SK-N-SH (cell line): ENCODE results near the gene ARHGAP23. TPM values are rescaled to one million over a fixed set of nuclear protein-coding genes. Genes with fewer than 3 reads are reported as not detected.

Experiments used
- CTCF ChIA-PET: fragments of 300-600, 350-600 bp; formaldehyde crosslinking; extraction: SDS; loops from one replicate; lab custom pipeline; 2021; lab: Yijun Ruan, JAX
- POLR2A ChIA-PET: fragments of 350-600 bp; sonication (Branson Sonifier 250); formaldehyde crosslinking; extraction: SDS; loops from one replicate; lab custom pipeline; 2020; ENCODE audit warnings: antibody characterized with exemption, inconsistent platforms; lab: Yijun Ruan, JAX
- DNase-seq: peaks from one replicate; pipeline ENCODE4 v3.0.0; 2012
- H2AFZ ChIP-seq: fragments of 200-600 bp; sonication (generic); 2 replicates; pipeline ENCODE4 v1.8.1; 2016; ENCODE audit warnings: antibody characterized with exemption, mild to moderate bottlenecking, low read depth
- H3F3A ChIP-seq: fragments of 200-600 bp; sonication (generic); replicated peaks from 2 replicates; pipeline ENCODE3; 2016; ENCODE audit warnings: antibody characterized with exemption, mild to moderate bottlenecking; ENCODE audit not compliant: insufficient read depth
- H3K27ac ChIP-seq, 2 experiments: fragments of 200-500 bp in 1 of 2; fragments of 200-600 bp in 1 of 2; sonication (Bioruptor generic) in 1 of 2; sonication (generic), shearing (Covaris generic) in 1 of 2; 2 replicates each; pipeline versions ENCODE4 v1.5.1 to v1.6.1; 2014 to 2016; ENCODE audit warnings: low read depth in 2 of 2, inconsistent platforms in 1 of 2, low read length in 1 of 2, mild to moderate bottlenecking in 1 of 2, mixed read lengths in 1 of 2
- H3K27me3 ChIP-seq: fragments of 200-600 bp; sonication (generic), shearing (Covaris generic); 2 replicates; pipeline ENCODE4 v1.6.1; 2016; ENCODE audit warnings: mixed run types; ENCODE audit not compliant: insufficient read depth
- H3K36me3 ChIP-seq, 2 experiments: fragments of 200-500 bp in 1 of 2; fragments of 200-600 bp in 1 of 2; sonication (Bioruptor generic) in 1 of 2; sonication (generic) in 1 of 2; replicated peaks in 1 of 2; 2 replicates each; pipeline versions ENCODE3 to v1.5.1; 2014 to 2016; ENCODE audit warnings: low read length in 1 of 2, mild to moderate bottlenecking in 1 of 2; ENCODE audit not compliant: insufficient read depth in 2 of 2, control insufficient read depth in 1 of 2
- H3K4me1 ChIP-seq, 2 experiments: fragments of 200-500 bp in 1 of 2; fragments of 200-600 bp in 1 of 2; sonication (Bioruptor generic) in 1 of 2; sonication (generic), shearing (Covaris generic) in 1 of 2; 2 replicates each; pipeline versions ENCODE4 v1.5.1 to v1.6.1; 2014 to 2016; ENCODE audit warnings: low read depth in 1 of 2, low read length in 1 of 2, mixed run types in 1 of 2; ENCODE audit not compliant: insufficient read depth in 2 of 2, control insufficient read depth in 1 of 2
- H3K4me2 ChIP-seq: fragments of 200-600 bp; sonication (generic), shearing (Covaris generic); 2 replicates; pipeline ENCODE4 v1.6.1; 2017; ENCODE audit warnings: mixed run types
- H3K4me3 ChIP-seq, 2 experiments: fragments of 200-500 bp in 1 of 2; fragments of 200-600 bp in 1 of 2; sonication (Bioruptor generic) in 1 of 2; sonication (generic), shearing (Covaris generic) in 1 of 2; 2 replicates each; pipeline versions ENCODE4 v1.5.1 to v1.8.1; 2014 to 2016; ENCODE audit warnings: low read depth in 2 of 2, inconsistent platforms in 1 of 2, low read length in 1 of 2, mild to moderate bottlenecking in 1 of 2, mixed read lengths in 1 of 2, moderate library complexity in 1 of 2
- H3K79me2 ChIP-seq: fragments of 200-600 bp; sonication (generic); 2 replicates; pipeline ENCODE4 v1.8.1; 2017; ENCODE audit warnings: mild to moderate bottlenecking; ENCODE audit not compliant: insufficient read depth
- H3K9ac ChIP-seq: fragments of 200-600 bp; sonication (generic); 2 replicates; pipeline ENCODE4 v1.6.1; 2017; ENCODE audit warnings: mixed run types
- H3K9me2 ChIP-seq: fragments of 200-600 bp; sonication (generic); 2 replicates; pipeline ENCODE4 v1.6.1; 2017; ENCODE audit warnings: mixed run types
- H3K9me3 ChIP-seq: fragments of 200-600 bp; sonication (generic); 2 replicates; pipeline ENCODE4 v1.6.1; 2017; ENCODE audit warnings: mixed run types, mild to moderate bottlenecking, moderate library complexity
- H4K20me1 ChIP-seq: fragments of 200-600 bp; sonication (generic); 2 replicates; pipeline ENCODE4 v1.6.1; 2017; ENCODE audit warnings: mild to moderate bottlenecking, mixed run types; ENCODE audit not compliant: insufficient read depth
- FOXM1 ChIP-seq: IDR thresholded peaks from 2 replicates; pipeline ENCODE4 v1.4.0; 2012; ENCODE audit warnings: low read depth, mild to moderate bottlenecking
- RAD21 ChIP-seq: IDR thresholded peaks from 2 replicates; pipeline ENCODE4 v1.6.1; 2012; ENCODE audit warnings: mild to moderate bottlenecking, low read length
- RCOR1 ChIP-seq: fragments of 150-350 bp; IDR thresholded peaks from 2 replicates; pipeline ENCODE4 v1.6.1; 2017; ENCODE audit warnings: antibody characterized with exemption, low read length
- TAF1 ChIP-seq: IDR thresholded peaks from 2 replicates; pipeline ENCODE4 v1.6.1; 2012; ENCODE audit warnings: low read depth, mild to moderate bottlenecking, low read length, moderate library complexity, borderline replicate concordance
- YY1 ChIP-seq: IDR thresholded peaks from 2 replicates; pipeline ENCODE4 v1.4.0; 2012; ENCODE audit warnings: low read depth, mild to moderate bottlenecking
- ZBTB33 ChIP-seq: IDR thresholded peaks from 2 replicates; pipeline ENCODE4 v1.4.0; 2012; ENCODE audit warnings: low read depth, borderline replicate concordance
- WGBS: methylation state at CpG from one replicate; pipeline ENCODE4 v1.1.6; 2017; ENCODE audit warnings: low lambda C conversion rate; 5-methylcytosine and 5-hydroxymethylcytosine counted together
- polyA plus RNA-seq, 3 experiments: library from polyadenylated mRNA; depleted of rRNA; stranded (reverse); fragments of >200 nt; gene quantifications; 2 replicates each; pipeline ENCODE4 v1.2.3, GENCODE V29; 2012
- TF ChIP-seq, protein P1 (sequence below): IDR thresholded peaks from 2 replicates; pipeline ENCODE4 v1.6.1; 2012; ENCODE audit warnings: mild to moderate bottlenecking, low read depth, low read length, moderate library complexity

The ARHGAP23 gene
- polyA plus RNA-seq, 1 of the 3 experiments (the other 2 are of a cell fraction) = 19.2 TPM

DNA sequence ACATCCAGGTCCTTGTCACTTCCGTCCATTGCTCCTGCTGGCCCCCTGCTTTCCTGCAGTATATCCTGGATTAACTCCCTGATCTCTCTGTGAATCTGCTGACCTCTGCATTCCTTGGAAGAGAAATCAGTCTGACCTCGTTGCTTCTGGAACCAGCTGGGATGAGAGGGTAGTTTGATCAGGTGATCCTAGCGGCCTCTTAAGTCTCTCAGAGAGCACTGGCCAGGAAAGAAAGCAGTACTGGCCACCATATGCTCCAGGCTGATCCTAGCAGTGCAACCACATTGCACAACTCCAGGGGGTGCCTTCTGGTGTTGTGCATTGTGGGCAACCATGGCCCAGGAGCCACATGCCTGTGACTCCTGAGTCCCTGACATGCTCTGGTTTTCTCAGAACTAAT, 79.2 kb downstream of the ARHGAP23 start (continued):
- TF ChIP-seq, protein P1, sequence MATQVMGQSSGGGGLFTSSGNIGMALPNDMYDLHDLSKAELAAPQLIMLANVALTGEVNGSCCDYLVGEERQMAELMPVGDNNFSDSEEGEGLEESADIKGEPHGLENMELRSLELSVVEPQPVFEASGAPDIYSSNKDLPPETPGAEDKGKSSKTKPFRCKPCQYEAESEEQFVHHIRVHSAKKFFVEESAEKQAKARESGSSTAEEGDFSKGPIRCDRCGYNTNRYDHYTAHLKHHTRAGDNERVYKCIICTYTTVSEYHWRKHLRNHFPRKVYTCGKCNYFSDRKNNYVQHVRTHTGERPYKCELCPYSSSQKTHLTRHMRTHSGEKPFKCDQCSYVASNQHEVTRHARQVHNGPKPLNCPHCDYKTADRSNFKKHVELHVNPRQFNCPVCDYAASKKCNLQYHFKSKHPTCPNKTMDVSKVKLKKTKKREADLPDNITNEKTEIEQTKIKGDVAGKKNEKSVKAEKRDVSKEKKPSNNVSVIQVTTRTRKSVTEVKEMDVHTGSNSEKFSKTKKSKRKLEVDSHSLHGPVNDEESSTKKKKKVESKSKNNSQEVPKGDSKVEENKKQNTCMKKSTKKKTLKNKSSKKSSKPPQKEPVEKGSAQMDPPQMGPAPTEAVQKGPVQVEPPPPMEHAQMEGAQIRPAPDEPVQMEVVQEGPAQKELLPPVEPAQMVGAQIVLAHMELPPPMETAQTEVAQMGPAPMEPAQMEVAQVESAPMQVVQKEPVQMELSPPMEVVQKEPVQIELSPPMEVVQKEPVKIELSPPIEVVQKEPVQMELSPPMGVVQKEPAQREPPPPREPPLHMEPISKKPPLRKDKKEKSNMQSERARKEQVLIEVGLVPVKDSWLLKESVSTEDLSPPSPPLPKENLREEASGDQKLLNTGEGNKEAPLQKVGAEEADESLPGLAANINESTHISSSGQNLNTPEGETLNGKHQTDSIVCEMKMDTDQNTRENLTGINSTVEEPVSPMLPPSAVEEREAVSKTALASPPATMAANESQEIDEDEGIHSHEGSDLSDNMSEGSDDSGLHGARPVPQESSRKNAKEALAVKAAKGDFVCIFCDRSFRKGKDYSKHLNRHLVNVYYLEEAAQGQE = no peak
- TF ChIP-seq ZBTB33 (no peak), TAF1 (no peak)

- Histone ChIP-seq H3K27ac (no peak overlapping the region), H3F3A (peaks cover 24% of the 10 kb centered on the region), H3K9ac (no peak overlapping the region), H3K4me3 (no peak overlapping the region), H3K9me2 (no peaks in the 10 kb centered on the region), H3K4me1 (peaks cover 13 to 14% of the 10 kb centered on the region in 2 experiments; a peak in 2 of 4 replicates), H3K36me3 (peaks cover 13 to 27% of the 10 kb centered on the region in 2 experiments), H4K20me1 (peaks cover 19% of the 10 kb centered on the region), H3K4me2 (no peak overlapping the region), H3K9me3 (no peaks in the 10 kb centered on the region), H2AFZ (no peak overlapping the region), H3K79me2 (no peaks in the 10 kb centered on the region), H3K27me3 (no peaks in the 10 kb centered on the region)
- CTCF ChIA-PET = interaction anchor here (1.0 to 4.3 kb wide), 17 partner anchors 12 to 162 kb away, joined by 3 to 111 read pairs (median 14); no protein-coding TSS in a partner anchor
- 86% methylated on average over 3 of the region's 3 CpGs for WGBS
- TF ChIP-seq RCOR1 (no peak), ZBTB33 (no peak), YY1 (no peak), RAD21 (no peak), FOXM1 (no peak)
- POLR2A ChIA-PET = no interaction called here
- DNase-seq = no peak
Observed at GRCh38 chr17:38507921-38508569, 79.8 kb downstream of the ARHGAP23 start.
